Glomerular visceral epithelial cell (primary cell): ENCODE measurements around the gene SENP2.
"Not testable (repeated sequence)": the region's sequence is repeated elsewhere in the genome, so short reads cannot be mapped to it uniquely, and the experiment has no call there.

ENCODE experiments used
- DNase-seq: peaks from one replicate; pipeline ENCODE4 v3.0.0-alpha.2; 2016; ENCODE audit errors: extremely low spot score

The SENP2 gene

DNA sequence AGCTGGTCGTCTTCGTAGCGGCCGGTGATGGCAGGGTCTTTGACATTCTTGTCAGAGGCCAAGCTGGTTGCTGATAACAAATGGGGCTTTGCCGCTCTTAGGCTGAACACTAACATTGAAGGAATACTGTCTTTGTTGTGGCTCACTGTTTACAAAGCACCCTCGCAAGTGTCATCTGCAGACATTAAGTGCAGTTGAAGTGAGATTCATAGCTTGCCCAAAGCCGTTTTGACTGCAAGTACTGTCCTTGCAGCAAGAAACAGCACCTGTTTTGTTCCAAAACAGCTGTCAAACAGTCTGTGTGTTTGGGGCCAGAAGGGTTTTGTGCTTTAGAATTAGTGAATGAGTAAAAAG lies 568 bp downstream of the SENP2 start:
- DNase-seq: no peak

DNA sequence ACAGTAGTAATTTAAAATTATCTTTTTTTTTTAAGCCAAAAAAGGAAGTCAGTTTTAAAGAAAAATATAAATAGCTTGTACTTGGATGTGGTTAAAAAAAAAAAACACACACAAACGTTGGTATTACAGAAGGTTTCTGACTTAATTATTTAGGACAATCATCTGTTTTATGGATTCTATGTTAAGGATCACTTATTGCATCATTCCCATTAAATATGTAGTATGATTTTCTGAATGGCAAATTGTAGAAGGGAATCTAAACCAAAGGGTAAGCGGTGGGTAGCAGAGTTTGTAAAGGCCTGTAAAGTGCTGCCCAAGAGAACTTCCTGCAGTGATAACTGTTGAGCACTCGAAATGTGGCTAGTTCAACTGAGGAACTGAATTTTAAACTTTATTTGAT lies 8.0 kb downstream of the SENP2 start:
- no peak for DNase-seq

DNA sequence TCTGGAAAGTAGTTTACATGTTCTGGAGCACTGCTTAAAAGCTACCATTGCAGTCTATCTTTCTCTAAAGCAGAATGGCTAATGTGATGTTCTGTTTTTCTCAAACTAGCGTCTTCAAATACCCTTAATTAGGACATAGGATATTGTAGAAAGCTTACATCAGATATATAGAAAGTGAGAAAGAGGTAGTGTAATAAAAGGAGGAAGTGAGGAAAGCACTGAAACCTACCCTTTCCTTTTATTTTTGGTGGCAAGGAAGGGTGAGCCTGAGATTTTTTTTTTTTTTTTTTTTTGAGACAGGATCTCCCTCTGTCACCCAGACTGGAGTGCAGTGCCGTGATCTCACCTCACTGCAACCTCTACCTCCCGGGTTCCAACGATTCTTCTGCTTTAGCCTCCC lies 9.4 kb downstream of the SENP2 start:
- DNase-seq: no peak

DNA sequence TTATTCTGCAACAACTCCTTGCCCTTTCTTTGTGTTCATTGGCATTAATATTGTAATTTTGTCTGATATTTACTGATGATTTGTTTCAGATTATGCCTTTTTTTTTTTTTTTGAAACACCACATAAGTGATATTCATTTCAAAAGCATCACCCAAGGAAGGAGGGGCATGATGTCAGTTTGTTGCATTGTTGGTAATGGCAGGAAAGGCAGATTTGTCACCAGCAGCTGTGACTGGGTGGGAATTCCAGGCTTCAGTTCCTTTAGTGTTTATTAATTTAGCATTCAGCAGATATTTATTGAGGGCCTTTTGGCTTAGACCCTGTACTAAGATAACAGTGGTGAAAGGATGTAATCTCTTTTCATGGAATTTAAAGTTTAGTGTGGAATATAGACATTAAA lies 19.5 kb downstream of the SENP2 start:
- no peak for DNase-seq

DNA sequence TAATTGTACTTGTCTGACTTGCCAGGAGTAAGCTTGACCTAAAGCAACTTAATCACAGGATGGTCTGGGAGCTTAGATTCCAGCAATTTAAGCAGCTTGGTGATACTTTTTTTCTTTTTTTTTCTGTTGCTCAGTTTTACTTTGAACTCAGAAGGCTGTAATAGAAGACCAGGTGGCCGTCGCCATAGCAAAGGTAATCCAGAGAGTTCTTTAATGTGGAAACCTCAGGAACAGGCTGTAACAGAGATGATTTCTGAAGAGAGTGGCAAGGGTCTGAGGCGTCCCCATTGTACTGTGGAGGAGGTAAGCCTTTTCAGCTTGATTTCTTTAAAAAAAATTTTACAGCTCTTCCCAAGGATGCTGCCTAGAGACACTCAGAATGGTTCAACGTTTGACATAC lies 20.1 kb downstream of the SENP2 start:
- no peak for DNase-seq

DNA sequence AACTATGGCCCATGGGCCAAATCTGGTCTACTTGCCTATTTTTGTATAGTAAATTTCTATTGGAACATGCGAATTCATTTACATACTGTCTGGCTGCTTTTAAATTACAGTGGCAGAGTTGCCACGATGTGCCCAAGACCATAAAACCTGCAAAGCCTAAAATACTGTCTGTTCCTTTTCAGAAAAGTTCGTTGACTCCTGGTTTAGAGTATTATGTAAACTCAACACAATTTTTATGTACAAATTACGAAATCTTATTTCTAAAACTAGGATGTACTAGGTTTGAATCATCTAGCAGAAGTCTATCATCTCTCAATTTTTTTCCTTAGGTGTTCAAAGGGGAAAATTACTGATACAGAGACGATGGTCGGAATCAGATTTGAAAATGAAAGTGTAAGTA lies 26.9 kb downstream of the SENP2 start:
- DNase-seq: no peak

DNA sequence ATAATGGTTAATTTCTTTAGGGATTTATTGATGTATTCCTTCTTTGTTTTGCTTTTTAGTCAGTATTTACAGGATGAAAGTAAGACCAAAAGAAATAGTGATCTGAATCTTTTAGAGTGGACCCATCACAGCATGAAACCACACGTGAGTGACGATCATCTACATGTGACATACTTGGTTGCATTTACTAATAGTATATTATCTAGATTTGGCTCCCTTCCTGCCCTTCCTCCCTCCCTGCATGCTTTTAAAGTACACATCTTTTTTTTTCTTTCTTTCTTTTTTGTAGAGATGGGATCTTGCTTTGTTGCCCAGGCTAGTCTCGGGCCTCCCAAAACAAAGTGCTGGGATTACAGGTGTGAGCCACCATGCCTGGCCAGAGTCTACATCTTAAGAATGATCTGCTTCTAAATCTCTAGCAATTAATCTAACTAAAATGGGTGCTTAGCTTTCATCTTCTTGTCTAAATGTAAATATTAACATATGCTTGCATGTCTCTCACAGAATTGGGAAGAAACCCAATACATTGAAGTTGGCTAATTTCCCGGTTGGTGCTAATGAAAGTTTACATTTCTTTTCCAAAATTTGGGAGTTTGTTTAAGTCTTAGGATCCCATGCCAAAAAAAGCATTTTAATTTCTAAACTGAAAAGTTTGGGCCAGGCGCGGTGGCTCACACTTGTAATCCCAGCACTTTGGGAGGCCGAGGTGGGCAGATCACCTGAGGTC lies 38.0 kb downstream of the SENP2 start:
- no peak for DNase-seq

DNA sequence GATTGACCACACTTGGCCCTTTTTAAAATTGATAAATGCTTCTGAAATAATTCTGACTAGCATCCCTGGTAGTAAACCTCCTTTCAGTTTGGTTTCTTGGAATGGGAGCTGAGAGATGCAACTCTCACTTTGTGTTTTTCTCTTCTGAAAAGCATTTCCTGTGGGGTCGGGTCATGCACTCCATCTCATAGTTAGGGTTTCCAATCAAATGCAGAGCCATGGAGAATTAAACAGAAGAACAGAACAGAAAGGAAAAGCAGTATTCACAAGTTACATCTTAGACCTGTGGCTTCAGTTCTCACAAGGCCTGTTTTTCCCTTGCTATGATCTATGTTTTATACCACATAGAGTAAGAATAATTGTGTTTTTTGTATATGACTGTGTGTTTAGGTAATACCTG lies 39.7 kb downstream of the SENP2 start:
- no peak for DNase-seq

DNA sequence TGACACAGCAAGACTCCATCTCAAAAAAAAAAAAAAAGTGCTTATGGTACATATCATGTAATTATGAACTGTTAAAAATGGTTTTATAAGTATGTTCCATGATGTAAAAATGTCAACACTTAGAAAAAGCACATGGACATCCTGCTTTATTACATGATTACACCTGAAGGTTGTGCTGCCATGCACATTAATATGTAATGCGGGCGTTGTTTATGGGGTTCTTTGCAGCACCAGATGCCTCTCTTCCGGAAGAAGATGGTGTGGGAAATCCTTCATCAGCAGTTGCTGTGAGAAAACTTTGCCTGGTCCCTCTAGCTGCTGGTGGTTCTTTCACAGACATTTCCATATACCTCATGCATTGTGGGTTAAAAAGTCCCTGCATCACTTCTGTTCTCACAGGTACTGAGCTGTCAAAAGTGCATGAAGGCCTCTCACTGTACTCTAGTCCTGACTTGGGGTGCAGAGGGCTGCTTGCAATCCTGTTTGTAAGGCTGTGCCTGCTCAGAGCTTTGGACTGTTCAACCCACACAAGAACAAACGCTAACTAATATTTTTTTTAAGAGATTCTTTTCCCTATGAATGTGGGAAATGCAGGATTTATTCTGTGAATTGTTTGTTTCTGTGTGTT lies 43.6 kb downstream of the SENP2 start:
- DNase-seq: no peak

DNA sequence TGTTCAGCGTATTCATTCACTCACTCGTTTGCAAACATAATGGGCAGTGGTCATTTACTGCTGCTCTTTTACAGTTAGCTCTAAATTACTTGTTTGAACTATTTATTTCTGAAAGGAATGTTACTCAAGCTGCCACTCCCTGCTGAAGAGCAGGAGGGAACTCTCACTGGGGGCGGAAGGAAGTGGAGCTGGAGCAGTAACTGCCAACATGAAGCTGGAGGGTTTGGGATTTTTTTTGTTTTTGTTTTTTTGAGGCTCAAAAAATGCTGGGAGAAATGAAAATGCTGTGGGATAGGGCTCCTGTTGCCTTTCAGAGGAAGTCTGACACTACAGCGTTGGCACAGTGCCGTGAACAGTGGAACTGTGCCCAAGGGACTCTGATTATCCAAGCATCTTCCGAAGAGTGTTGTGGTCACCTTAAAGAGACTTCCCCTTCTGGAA lies 44.1 kb downstream of the SENP2 start:
- DNase-seq: no peak

DNA sequence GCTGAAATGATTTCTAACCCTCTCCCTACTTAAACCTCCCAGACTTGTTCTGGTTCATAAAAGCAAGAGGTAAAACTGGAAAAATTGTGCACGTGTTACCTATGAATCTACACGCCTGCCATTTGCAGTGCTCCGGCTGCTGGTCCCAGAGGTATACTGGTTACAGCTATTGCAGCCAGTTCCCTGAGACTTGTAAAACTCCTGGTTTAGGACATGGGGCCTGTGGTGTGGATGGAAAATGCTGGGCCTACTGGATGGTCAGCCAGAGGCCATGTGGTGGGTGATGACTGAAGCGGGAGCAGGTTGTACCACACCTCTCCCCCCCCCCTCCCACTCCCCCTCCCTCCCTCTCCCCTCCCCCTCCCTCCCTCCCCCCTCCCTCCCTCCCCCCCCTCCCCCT lies 45.0 kb downstream of the SENP2 start:
- DNase-seq: no peak

DNA sequence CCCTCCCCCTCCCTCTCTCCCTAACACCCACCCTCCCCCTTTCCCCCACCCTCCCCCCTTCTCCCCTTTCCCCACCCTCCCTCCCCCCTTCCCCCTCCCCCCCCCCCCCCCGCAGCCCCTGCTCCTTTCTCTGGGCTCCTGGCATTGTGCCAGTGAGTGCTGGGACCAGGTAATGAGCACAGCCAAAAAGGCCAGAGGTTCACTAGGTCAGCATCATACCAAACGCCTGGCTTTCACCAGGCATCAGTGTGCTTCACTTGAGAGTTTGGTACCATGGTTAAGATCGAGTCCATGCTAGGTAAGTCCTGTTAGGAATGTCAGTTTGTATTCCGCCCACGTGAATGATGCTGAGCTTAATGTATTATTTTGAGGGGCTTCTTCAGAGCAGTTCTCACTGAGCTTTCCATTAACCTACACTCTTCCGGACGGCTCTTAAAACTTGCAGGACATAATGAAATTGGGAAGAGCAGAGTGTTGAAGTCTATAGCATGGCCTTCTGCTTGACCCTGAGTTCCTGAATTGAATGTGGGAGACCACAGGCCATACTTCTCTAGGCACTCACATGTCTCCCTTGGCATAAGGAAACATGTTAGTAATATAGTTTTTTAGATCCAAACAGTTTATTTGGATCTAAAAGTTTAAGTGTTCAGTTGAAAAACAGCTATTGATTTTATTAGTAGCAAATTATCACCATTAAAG lies 45.6 kb downstream of the SENP2 start:
- no peak for DNase-seq

DNA sequence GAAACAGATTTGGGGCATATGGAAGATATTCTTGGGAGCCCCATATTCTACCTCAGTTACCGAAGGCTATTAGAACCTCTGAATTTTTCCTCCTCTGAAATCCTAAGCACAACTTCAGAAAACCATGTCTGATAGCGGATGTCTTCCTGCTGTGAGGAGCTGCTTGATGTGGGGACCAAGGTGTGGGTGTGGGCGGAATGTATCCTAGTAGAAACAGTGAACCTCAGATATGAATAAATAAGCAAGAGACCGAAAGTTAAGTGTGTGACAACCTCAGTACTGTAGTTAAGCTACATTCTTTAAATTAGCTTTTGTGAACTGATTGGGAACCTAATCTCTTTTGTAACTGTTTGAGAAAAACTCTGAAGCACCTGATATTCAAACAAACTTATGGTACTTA lies 46.9 kb downstream of the SENP2 start:
- no peak for DNase-seq

DNA sequence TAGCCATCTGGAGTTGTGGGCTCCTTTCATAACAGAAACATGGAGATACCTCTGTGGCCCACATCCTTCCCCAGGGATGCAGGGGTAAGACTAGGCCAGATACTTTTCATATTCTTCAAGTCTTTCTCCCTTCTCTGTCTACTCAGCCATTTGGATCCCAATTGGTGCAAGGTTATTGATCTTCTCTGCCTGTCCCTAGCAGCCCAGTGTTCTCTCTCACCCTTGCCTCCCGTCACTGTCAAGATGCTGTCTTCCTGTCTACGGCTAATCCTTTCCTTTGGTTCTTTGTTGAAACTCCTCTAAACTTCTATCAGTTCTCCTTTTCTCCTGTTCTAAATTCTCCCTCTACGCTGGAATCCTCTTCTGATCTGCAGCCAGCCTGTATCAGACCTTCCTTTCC lies 51.3 kb downstream of the SENP2 start:
- DNase-seq: no peak

DNA sequence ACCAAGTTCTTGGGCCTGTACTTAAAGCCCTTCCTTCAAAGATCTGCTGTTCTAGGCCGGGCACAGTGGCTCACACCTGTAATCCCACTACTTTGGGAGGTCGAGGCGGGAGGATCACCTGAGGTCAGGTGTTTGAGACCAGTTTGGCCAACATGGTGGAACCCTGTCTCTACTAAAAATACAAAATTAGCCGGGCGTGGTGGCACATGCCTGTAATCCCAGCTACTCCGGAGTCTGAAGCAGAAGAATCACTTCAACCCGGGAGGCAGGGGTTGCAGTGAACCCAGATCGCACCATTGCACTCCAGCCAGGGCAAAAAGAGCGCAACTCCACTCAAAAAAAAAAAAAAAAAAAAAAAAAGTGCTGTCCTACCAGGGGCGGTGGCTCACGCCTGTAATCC lies 52.6 kb downstream of the SENP2 start:
- not testable (repeated sequence) for DNase-seq

DNA sequence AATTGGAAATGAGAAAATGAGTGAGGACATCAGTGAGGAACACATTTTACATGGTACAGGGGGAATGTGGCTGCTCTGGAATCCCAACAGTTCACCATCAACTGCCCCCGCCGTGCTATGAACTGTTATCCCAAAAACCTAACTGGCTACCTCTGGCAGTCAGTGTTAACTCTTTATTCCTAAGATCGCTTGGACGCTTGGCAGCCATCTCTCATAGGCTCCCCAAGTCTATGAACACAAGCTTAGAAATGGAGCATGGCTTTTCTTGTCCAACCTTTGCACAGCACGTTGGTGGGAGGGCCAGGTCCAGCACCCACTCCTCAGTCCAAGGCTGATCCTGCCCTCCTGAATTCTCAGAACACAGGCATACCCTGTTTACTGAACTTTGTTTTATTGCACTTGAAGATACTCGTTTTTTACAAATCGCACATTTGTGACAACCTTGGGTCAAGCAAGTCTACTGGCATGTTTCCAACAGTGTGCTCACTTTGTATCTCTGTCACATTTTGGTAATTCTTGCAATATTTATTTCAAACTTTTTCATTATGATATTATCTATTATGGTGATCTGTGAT lies 53.6 kb downstream of the SENP2 start:
- DNase-seq: no peak

DNA sequence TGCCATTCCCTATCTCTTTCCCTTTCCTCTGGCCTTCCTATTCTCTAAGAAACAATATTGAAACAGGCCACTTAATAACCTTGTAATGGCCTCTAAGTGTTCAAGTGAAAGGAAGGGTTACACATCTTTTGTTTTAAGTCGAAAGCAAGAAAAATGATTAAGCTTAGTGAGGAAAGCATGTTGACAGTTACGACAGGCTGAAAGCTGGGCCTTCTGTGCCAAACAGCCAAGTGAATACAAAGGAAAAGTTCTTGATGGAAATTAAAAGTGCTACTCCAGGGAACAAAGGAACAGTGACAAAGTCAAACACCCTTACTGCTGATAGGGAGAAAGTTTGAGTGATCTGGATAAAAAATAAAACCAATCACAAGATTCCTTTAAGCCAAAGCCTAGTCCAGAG lies 54.2 kb downstream of the SENP2 start:
- no peak for DNase-seq

DNA sequence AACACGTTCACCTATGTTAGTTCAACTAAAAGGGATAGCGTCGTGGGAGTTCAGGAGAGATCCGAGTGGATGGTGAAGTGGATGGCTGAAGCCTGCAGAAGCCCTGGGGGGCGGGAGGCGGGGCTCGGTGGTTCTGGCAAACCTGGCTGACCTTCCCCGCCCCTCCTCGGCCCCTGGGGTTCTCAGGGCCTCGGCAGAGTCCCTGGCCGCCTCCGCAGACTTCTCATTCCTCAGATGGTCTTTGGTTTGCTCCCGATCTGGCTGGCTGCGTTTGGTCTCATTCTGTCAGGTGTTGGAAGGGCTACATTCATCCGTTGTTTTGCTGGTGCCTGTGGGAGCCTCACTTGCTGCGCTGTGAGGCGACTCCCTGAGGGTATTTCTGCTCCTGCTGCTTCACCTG lies 59.1 kb downstream of the SENP2 start:
- DNase-seq: not testable (repeated sequence)

DNA sequence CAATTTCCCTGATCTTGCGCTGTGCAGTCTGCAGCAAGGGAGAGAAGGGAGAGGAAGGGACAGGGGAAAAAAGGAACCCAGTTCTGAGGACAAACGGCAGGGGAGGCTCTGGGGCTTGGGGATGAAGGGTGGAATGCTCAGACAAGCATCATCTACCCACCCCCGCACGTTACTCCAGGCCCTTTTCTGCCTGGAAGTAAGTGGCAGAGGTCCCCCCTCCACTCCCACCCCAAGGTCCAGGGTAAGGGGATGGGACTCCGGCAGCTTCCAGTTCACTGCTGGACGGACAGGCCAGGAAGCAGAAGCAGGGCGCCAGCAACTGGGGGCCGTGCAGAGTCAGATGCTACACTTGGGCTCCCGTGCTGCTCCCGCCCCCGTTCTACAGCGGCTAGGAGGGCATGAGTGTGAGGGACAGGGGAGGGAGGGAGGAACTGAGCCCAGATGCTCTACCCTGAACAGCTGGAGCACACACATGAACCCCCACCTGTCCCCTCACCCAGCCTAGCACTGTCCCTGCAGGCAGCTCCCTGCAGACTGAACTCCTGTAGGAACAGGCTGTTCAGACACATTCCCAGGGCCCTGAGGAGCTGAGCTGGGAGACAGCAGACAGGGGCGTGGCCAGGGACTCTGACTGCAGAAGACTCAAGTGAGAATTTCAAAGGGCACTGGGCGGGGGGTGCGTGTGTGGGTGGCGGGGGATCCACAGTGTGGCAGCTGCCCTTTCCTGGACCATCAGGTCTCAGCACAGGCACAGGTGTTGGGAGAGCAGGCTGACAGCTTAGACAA lies 59.7 kb downstream of the SENP2 start:
- no peak for DNase-seq

DNA sequence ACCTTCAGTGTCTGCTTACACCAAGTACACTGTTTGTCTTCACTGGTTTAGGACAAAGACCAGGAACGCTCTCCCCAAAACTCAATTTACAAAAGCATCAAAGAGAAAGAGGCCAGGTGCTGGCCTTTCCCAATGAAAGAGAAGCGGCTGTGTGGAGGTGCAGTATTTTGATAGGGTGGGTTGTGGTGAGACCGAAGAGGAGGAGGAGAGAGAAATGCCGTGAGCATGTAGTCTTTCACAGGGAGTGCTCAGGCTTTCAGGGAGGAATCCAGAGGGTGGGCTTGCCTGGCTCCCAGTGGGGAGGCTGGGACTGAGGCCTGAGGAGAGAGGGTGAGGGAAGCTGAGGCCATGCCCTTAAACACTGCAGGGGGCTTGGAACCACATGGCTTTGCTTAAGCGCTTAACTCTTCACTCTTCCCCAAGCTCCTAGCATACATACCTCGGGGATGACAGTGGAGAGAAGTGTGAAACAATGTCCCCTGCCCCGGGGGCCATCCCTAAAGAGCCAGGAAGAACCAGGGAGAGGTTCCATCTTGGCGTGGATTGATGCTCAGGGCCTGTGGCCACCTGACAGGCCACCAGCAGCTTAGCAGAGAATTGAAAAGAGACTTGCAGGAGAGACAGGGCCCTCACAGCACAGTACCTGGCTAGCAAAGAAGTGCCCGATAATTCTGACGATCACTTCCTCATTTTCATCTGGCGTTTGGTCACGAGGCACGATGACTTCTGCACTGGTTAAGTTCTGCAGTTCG lies 60.5 kb downstream of the SENP2 start:
- DNase-seq: no peak

DNA sequence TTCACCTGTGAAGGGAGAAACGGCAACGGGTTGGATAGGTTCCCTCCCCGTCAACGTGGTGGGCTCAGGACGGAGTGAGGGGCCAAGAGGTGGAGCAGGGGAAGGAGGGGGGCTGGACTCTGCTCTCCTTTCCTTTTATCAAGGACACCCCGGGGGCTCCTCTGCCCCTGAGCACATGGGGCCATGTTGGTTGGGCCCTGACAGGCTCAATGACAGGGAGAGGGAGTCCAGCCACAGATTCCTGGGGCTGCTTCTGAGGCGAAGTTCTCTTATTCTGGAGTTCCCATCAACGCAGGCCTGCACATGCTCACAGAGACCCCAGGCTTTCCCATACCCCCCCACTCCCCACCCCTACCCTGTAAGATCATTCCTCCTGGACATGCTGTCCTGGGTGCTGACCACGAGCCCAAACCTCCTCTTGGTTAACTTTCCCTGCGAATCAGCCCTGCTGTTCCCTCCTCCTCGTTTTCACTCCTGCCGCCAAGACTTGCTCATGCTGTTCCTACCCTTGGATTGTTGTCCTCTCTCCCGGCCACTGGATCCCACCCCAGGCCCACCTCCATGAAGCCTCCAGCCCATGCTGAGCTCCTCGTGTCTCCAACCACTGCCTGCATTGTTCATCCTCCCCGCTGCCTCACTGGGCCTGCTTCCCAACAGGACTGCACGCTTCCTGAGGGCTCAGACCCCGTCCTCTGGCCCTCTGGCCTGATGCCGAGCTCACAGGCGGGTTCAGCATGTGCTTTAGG lies 61.2 kb downstream of the SENP2 start:
- DNase-seq: no peak
